Measurements from ENCODE around the gene SCN5A.

The SCN5A gene

DNA sequence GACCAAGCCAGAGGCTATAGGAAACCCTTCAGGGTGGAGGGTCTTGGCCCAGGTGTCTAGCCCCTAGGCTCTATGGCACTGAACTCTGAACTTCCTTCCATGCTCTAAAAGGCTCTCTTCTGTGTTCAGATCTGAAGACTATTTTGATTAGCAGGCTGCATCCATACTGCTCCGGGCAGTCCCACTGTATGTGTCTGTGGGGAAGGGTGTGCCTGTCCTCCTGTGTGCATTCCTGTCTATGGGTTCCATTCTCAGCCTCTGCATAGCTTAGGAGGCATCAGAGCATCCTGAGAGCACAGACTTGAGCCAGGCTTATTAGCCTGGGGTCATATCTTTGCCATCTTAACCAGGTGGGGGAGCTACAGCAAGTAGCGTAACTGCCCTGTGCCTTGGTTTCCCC, 115.3 kb downstream of the SCN5A start:
- DNase-seq: no peak

DNA sequence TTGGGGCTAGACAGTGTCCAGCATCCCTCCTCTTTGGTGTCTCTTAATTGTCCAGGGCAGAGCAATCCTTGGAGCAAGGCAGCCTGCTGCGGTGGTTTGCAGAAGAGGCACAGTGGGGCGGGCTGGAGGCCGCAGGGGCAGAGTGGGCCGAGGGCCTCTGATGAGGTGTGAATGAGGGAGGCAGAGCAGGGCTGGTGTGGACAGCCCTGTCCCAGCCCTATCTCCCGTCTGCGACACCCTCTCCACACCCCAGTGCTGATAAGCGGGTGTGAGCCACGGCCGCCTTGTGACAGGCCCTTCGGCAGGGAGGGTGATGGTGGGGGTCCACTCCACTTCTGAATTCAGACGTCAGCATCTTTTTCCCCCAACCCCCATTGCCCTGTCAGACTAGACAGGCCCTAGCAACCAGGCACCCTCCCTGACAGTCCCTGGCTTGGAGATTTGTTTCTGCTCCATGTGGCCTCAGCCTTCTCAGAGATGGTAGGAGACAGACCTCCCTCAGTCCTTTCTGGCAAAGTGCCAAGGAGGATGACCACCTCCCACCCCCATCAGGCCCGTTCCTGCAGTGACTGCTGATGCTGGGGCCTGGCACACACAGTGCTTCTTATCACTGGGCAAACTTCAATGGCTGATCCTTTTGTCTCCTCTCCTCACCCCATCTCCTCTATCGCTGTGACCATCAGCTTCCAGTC, 116.1 kb downstream of the SCN5A start:
- no peak for DNase-seq

DNA sequence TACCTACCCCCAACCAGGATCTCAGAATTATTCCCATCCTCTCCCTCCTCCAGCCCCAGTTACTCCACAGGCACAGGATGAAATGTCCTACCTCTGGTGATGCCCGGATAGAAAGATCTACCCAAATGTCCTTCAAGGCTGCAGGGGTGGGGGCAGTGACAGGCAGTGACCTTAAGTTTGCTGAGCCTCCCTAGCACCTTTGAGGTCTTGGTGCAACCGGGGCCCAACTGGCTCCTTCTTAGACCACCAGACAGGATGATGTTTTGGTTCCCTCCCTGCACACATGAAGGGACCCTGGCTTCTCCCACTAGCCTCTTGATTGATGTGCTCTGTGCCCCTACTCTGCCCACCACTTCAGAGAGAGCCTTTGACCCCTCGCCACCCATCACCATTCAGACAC, 117.0 kb downstream of the SCN5A start:
- DNase-seq: no peak

DNA sequence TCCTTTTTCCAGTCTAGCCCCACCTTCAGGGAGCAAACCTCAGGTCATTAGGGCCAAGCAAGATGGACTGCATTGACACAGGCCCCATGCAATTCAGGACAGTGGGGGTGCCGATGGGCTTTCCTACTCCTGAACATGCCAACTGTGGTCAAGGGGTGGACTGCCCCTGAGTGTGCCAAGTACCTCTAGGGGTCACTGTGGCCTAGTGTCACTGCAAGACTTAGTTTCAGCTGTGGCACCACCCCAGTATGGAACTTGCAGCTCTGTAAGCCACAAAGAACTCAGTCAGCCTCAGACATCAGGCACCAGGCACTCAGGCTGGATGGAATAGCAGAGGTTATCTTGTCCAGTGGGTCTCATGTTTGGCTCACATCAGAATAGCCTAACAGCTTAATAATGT, 121.0 kb downstream of the SCN5A start:
- DNase-seq: no peak

DNA sequence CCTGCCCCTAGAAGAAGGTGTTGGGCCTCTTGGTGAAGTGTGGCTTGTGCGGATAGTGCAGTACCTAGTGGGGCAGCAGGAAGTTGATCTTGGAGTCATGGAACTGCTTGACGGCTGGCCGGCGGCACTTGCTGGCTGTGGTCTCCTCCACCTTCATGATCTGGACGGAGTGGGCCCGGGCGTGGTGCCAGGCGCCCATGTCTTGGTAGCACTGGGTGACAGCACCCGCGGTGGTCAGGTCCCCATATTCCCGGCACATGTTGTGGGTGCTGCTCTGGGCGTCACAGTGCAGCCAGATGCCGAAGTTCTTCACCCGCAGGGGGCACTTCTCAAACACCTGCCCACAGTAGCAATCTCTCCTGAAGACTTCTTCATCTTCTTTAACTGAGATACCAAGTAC, 122.7 kb downstream of the SCN5A start:
- DNase-seq: no peak

DNA sequence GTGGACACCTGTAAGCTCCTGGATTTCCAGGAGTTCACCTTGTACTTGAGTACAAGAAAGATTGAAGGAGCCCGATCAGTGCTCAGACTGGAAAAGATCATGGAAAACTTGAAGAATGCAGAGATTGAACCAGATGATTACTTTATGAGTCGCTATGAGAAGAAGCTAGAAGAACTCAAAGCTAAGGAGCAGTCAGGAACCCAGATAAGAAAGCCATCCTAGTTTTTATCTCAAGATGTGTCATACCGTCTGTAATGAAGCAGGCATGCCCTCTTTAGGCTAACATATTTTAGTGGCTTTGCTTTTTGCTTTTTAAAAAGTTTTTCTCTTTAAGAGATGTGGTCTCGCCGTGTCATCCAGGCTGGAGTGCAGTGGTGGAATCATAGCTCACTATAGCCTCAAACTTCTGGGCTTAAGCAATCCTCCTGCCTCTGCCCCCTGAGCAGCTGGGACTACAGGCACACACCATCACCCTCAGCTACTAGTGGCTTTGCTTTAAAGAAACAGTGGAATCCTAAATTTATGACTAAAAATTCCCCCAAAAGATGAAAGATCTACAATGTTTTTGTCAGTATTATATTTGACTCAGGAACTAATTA, 125.2 kb downstream of the SCN5A start:
- DNase-seq: no peak

DNA sequence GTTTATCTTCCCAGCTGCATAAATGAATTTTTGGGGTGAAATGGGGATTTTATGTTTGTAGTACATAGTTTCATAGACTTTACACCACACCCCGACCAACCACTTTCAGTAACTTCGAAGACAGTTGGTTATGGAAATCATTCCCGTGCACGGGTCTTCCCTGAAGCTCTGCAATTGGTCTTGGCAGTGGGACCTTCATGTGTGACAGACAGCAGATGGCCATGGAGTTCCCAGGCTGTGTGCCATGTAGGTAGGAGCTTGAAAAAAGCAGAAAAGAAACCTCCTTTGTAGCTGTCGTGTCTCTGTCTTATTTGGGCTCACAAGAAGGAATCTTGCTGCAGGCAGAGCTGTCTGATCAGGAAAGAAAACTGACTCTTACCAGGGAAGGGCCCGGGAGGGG, 127.5 kb downstream of the SCN5A start:
- no peak for DNase-seq

DNA sequence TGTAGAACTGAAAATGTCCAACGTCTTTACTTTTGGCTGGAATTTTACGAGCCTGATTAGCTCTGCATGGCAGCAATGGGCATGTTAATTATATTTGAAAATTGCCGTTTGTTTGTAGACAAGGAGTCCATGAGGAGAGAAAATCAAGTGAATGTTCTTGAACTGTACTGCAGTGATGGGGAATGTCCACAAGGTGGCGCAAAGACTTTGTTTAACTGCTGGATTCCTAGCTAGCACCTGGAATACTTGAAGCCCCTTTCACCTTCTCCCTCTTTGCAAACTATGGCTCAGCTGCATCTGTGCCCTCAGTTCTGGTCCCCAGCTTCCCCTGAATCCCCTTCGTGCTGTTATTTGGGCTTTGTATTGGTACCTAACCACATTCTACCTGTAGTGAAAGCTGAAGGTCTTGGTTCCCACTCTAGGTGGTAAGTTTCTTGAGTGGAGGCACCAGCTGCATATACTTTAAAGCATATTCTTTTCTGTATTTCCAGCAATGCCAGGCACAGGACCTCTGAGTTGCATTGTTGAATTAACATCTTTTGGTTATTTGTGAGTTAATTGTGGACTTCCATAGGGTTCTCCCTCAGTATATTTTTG, 128.0 kb downstream of the SCN5A start:
- DNase-seq: peak in 1 of 2 experiments; percentile 57

DNA sequence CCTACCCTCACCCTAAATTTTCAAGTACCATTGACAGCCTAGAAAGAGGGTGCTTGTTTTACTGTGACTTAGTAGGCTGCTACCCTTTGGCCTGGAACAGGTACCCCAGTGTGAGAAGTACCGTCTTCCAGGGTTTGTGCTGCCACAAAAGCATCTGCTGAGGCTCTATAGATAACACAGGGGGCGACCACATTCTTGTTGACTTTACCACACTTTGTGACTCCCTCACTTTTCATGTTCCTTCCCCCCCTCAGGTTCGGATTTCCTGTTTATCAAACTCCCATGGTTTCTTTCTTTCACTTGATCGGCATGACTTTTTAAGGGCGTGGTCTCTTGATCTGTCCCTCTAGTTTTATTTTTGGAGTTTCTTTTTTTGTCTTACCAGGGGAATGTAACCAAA, 129.8 kb downstream of the SCN5A start:
- no peak for DNase-seq

DNA sequence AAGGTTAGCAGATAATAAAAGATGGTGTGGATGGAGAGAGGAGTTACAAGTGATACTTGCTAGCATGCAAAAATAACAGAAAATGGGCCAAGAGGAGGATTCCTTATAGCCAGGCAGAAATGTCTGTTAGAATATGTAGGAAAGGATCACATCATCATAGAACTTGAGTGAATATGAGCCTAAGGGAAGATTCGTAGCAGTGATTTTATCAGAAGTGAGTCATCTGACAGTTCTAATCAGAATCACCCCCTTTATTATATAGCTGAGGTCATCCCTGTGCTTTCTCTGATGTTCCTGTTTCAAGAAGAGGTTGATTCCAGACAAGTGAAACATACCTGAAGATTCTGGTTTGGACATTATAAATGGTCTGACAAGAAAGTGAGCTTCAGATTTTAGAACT, 130.5 kb downstream of the SCN5A start:
- no peak for DNase-seq

DNA sequence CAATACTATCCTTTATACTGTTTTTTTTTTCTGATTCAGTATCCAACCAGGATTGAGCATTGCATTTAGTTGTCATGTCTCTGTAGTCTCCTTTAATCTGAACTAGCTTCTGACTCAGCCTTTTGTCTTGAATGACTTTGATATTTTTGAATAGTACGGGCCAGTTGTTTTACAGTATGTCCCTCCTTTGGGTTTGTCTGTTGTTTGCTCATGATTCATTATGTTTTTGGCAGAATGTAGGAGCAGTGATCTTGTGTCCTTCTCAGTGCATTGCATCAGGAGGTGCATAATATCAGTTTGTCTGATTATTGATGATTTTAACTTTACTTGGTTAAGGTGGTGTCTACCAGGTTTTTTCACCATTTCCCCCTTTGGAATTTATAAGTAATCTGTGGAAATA, 132.8 kb downstream of the SCN5A start:
- no peak for DNase-seq

DNA sequence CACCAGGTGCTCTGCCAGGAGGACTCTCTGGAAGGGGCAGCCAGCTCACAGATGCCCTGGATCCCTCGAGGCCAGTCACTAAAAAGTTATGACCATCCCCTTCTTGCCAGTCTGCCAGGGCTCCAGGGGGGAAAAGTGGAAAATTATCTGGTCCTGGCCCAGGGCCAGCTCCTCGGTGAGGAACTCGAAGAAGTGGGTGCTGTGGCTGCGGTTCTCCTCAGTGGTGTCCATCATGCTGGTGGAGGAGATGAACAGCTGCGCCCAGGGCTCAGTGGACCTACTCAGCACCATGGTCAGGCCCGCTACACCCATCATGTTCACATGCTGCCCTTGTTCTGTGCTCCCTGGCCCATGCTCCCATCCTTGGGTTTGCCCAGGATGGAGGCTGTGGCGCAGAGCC, 134.1 kb downstream of the SCN5A start:
- peak in 1 of 2 experiments; percentile 26 for DNase-seq

DNA sequence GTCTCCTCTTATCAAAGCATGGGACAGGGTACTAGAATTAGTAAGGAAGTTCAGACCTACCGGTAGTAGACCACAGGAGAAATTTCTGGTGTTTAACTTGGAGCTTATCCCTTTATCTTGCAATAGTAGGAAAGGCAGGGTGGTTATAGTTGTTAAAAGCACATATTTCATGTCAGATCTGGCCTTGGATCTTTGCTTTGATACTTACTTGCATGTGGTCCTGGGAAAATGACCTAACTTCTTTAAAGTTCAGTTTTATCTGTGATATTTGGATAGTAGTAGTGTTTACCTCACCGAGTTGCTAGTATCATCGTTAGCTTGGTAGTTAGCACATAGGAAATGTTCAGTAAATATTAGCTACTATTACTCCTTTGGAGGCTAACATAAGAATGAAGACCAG, 137.9 kb downstream of the SCN5A start:
- DNase-seq: no peak

DNA sequence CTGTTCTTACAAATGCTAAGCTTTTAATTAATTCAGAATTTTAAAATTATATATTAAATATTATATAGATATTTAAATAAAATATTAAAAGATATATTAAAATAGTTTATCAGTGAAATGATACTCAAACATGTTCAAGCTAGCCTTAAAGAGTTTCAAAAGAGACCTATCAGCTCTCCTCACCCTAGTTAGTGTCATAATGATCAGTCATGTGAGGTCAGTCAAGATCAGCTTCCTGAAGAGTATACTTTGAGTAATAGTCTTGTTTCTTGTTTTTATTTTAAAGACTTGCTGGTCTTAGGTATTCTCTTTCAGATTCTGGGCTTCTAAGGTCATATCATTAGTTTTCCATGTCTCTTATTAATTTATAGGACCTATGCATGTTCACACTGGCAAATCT, 138.9 kb downstream of the SCN5A start:
- no peak for DNase-seq

DNA sequence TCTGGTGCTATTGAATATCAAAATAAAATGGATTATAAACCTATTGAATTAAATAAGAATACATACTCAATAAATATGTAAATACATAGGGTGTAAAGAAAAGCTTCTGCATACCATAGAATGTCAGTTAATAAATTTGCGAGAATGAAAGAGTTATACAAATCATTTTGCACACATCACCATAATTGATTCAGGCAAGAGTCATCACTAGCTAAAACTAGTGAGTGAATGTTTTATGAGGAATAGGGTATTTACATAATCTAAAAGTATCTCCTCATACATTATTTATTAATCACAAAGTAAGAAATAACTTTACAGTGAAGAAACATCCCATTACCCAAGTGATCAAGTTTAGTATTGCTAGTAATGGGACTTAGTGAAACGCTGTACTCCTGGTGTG, 139.8 kb downstream of the SCN5A start:
- DNase-seq: no peak

DNA sequence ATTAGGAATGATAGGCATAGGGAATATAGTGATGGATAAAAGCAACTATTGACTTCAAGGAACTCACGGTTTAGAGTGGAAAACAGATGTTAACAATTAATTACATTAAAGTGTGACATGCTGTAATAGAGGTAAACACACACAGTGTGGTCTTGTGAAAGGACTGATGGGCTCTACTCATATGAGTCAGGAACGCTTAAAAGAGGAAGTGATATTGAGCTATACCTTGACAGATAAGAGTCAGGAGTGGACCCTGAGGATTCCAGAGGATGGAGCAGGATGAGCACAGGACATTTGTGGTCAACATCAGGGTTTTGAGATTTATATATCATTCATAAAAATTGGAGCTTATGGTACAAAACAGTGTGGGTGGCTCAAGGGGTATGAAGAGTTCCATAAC, 142.4 kb downstream of the SCN5A start:
- no peak for DNase-seq

DNA sequence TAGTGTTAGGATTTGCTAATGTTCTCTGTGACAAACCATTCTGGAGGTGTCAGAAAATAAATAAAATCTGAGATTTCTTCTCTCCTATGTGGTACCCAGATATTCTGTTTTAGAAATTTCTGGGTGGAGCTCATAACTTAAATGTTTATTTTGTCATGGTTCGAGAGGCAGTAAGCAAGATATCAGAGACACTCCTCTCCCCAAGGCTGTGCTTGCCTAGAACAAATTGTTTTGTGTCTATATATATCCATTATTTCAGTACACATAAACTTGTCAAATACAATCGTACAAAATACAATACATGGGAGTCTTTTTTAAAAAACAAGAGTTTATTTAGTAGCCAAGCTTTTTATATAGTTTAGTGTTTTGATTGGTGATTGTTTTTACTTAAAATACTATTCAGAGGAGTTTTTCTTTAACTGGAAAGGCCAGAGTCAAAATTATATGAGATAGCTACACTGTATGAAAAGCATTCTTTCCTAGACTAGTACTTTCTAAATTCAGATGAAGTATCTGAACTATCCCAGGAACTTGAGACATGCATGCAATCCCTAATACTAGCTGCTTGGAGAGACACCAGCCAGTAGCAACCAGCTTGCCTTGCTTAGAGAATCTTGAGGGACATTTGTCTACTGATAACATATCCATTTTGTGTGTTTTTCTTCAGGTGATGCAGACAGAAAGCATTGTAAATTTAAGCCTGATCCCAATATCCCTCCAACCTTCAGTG, 148.6 kb downstream of the SCN5A start:
- no peak for DNase-seq
